ENCODE measurements around the gene GULP1.

The GULP1 gene

DNA sequence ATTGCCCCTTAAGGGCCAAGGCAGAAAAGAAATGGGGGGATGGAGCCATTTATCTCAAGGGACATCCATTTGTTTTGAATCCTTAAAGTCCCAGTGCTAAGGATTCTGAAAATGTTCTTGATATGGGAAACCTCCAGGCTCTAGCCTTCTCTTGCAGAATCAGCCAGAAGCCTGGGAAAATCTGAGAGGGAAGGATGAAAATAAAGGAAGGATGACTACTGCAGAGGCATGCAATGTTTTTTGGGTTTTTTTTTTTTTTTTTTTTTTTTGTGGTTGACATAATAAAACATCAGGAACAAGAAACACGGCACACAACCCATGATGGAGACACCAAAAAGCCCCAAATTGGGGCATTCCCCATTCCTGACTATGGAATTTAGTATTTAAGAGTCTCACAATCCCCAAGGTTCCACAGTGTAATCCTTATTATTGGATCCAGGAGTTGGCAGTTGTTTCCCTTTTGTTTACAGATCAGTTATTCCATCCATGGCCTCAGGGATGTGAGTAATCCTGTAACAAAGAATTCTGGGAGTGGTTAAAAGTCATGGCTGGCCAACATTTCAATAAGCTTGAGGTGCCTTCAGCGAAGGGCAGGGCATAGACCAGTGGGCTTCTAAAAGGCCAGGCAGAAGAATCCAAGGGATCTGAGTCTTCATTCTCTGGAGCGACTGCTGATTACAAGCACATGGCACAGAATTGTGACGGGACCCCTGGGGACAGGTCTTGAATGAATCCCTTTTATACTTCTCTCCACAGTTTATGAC lies 337.5 kb downstream of the GULP1 start:
- peak overlapping the region; percentile 24 to 53 for H3K27ac ChIP-seq
- TF ChIP-seq, protein P1, sequence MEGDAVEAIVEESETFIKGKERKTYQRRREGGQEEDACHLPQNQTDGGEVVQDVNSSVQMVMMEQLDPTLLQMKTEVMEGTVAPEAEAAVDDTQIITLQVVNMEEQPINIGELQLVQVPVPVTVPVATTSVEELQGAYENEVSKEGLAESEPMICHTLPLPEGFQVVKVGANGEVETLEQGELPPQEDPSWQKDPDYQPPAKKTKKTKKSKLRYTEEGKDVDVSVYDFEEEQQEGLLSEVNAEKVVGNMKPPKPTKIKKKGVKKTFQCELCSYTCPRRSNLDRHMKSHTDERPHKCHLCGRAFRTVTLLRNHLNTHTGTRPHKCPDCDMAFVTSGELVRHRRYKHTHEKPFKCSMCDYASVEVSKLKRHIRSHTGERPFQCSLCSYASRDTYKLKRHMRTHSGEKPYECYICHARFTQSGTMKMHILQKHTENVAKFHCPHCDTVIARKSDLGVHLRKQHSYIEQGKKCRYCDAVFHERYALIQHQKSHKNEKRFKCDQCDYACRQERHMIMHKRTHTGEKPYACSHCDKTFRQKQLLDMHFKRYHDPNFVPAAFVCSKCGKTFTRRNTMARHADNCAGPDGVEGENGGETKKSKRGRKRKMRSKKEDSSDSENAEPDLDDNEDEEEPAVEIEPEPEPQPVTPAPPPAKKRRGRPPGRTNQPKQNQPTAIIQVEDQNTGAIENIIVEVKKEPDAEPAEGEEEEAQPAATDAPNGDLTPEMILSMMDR (IDR thresholded peaks at IDR 0.05) = no peak
- no peak overlapping the region for H3K4me3 ChIP-seq
- no peak for DNase-seq (ENCODE audit: low spot score)

DNA sequence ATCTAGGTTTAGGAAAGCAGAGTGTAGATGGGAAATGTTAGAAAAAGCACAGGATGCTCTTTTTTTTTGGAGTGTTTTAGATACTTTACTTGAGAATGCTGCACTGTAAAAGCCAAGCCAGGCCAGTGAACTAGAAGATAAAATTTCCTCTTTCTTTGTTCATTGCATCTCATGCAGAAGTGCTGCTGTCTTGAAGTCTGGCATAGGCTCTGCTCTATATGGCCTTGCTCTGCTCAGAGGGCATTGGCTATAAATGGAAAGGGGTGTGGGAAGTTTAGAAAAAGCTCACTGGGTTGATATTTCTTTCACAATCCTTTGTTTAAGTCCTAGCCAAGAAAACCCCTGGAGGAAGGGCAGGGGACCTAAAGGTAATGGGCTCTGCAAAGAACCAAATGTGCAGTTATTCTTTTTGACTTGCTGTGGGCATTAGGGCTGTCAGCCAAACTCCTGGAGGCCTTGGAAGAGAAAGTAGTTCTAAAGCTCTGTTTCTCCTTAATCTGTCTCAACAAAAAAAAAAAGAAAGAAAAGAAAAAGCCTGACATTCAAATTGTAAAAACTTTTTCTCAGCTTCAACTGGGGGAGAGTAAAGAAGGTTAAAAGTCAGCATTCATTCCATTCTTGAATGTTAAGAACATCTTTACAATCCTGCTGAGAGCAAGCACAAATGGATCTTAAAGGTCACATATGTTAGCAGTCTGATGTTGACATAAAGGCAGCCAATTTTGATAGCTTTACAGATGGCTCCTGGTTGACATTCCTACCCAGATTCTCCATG lies 338.3 kb downstream of the GULP1 start:
- Histone ChIP-seq H3K27ac (peak overlapping the region; percentile 24 to 53), H3K4me3 (no peak overlapping the region)
- no peak for DNase-seq (ENCODE audit: low spot score)

DNA sequence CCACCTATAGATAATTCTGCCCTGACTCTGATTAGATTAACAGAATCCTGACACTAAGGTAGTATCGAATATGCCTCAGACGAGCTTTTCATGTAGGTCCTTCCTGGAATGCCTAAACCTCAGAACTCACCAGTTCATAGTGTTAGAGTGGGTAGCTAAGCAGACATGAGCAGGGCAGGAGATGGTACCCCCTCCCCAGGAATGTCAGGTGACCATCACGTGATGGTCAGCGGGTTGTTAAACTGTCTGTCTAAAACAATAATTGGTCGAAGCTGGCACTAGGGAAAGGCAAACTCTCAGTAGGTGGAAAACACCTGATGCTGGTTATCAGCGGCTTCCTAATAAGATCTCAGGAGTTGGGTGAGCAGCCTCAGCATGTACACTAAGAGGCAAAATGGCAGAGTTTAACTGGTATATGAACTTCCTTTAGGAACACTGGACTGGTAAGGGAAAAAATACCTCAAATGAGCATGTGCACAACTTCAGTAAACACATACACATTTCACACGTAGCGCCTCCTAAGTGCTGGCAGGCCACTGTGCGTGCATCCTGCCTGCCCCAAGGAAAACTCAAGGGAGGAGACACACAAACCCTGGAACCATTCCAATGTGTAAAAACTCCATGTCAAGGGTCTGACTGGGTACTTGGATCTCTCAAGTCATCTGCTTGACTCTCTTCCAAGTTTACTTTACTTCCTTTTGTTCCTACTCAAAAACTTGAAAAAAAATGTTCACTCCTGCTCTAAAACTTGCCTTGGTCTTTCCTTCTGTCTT lies 339.5 kb downstream of the GULP1 start:
- TF ChIP-seq, protein P1 (IDR thresholded peaks at IDR 0.05) = no peak
- no peak overlapping the region for H3K4me3 ChIP-seq
- DNase-seq (ENCODE audit: low spot score) = no peak
- peak overlapping the region in 1 of 2 donors; percentile 53 for H3K27ac ChIP-seq

More for the DNA sequence above, 338.3 kb downstream of the GULP1 start:
- TF ChIP-seq, protein P1 (IDR thresholded peaks at IDR 0.05) = no peak

DNA sequence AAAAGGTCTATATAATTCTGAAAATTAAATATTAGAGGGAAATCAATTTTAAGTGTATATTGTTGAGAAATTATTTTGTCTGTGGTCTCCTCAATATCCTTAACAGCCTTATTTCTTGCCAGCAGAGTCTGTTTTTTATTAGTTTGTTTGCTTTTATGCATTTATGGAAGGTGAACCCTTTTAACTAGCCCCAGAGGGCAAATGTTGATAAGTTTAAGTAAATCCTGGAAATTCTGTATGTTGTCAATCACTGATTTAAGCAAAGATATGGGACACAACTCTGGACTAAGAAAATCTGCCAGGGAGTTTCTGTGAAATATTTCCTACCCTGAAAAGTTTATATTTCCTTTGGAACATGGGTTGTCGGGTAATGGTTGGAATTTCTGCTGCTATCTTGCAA lies 343.0 kb downstream of the GULP1 start:
- DNase-seq (ENCODE audit: low spot score) = no peak
- TF ChIP-seq, protein P1 (IDR thresholded peaks at IDR 0.05) = no peak
- H3K4me3 ChIP-seq = no peak overlapping the region
- no peak overlapping the region for H3K27ac ChIP-seq

Data from coronary artery (tissue), 2 donors.